GM19025 (cell line): ENCODE data around the gene SHMT2.
A peak's percentile ranks its signal among the peaks of the same experiment; 100 is the strongest.
"Not testable (repeated sequence)": the region's sequence is repeated elsewhere in the genome, so short reads cannot be mapped to it uniquely, and the experiment has no call there.

Source experiments
- ATAC-seq: cut with Tn5 transposase; IDR thresholded peaks from one replicate; pipeline ENCODE4 v1.9.1; 2021; ENCODE audit warnings: mild to moderate bottlenecking, low read depth, moderate library complexity; ENCODE audit not compliant: unreplicated experiment

Gene SHMT2

DNA sequence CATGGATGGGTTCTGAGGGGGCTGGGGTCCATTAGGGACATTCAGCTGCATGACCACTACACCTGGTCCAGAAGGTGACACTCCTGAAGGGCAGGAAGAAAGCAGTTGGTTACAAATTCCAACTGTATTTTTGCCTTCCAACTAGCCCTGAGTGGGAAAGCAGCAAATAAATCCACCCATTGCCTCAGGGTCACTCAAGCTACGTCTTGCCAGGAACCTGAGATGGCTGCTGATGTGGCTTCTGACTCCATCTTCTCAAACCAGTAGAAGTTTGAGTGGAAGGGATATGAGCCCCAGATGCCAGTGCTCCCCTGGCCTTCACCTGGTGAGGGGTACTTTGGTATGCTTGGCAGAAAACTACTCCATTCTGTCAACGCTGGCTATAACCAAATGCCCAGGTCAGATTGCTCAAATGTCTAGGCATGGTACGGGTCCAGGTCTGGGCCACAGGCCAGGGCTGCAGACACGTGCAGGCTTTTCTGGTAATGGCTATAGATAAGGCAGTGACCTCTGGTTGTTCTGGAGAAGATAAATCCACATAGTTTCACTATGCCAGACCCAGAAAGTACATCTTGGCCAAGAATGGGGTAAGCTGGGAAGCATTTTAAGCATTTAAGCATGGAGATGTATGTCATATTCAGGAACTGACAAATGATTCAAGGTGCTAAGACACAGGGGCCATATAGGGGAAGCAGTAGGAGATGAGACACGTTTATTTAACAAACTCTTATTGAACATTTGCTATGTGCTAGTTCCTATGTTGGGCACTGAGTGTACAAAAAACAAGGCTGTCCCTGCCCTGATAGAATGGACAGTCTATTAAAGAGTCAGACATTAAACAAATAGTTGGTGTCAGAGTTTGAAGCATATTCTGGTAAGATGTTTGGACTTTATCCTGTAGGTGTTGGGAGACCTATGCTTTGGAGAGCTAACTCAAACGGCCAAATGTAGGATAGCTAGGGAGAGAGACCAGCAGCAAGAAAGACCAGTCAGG lies 29.8 kb downstream of the SHMT2 start:
- ATAC-seq = no peak

DNA sequence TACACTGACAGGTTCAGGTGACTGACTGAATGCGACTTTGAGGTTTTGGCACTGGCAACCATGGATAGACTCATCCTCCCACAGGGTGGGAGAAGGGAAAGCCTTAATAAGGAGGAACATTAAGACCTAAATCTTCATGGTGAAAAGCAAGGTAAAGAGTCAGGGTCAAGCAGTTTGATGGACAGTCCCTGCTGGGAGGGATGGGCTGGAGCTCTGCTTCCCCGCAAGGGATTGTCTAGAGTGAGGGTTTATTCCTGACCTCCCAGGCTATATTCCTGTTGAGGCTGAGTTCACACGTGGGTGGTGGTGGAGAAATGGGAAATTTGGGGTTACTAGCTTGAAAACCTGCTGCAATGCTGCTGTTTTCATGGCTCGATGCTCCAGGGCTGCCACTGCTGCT lies 30.9 kb downstream of the SHMT2 start:
- ATAC-seq = no peak

DNA sequence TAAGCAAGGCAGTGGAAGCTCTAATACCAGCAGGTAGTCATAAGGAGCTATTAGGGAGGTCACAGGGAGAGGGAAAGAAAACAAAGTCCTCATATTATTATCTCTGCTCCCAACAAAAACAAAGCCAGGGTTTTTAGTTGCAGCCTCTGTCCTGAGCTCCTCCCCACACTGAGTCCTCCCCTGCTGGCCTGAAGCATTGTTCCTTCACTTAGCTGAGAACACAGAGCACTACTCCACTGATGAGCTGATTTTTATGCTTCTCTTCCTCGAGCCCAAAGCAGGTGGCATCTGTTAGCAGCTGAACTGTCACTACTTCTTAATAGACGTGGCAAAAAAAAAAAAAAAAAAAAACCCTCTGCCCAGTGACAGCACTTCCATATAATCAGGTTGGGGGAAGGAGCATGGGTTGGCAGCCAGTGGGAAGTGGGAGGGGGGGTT lies 31.9 kb downstream of the SHMT2 start:
- ATAC-seq = no peak

DNA sequence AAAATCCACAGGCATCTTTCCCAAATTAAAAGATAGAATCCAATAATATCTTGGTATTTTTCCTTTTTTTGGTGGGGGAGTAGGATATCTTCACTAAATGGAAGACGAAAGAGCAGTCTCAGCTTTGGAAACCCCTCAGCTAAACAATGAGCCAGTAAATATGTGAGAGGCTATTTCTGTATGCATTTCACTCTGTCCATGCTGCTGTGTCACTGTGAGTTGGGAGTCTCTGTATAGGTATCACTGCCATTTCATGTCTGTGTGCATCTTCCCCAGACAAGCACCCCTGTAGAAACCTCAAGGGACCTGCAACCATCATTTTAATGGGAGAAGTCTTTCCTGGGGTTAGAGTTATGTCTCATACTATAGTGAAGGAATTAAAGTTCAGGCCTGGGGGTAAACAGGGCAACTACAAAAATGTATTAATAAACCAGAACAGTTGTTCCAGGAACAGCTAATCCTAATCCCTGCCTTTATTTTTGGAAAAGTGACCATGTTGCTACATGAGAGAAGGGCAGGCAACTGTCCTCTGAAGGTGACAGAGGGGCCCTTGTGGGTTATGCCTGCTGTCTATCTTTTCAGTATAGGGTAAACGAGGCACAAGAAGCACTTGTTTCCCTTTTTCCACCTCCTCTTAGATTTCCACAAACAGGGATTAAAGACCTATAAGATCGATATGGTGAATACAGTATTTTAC lies 32.8 kb downstream of the SHMT2 start:
- ATAC-seq = no peak

GRCh38 chr12:57263096-57263495 lies 33.6 kb downstream of the SHMT2 start:
- no peak for ATAC-seq

DNA sequence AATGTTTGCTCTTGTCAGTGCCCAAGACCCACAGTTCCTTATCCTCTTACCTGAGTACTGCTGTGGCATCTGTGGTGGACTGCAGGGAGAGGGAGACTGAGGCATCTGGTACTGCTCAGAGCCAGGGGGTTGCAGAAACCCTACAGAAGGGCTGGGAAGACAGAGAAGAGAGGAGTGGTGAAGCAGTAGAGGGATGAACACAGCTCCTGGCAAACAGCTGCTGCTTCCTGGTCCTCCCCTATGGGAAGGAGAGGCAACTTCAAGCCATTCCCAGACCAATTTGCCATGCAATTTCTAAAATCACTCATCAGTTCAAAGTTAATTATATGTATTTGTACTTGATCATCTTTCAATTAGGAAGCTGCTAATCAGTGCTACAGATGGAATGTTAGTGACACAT lies 37.2 kb downstream of the SHMT2 start:
- ATAC-seq = no peak

DNA sequence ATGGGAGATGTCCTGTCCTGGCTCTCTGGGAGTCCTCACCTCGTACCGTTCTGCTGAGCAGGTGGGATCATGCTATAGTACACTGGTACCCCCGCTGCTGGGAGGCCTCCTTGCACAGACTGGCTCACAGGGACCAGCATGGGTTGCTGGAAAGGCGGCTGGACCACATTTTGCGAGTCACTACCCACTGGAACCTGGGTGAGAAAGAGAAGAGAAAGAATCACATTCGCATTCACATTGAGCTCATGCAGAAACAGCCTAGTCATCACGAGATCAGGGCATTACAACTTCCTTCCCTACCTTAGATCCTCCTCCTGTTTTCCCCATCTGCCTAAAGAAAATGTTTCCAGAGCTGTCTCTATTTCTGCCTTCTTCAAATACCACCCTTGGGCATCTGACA lies 38.8 kb downstream of the SHMT2 start:
- no peak for ATAC-seq

GRCh38 chr12:57270966-57271470 lies 41.5 kb downstream of the SHMT2 start:
- no peak for ATAC-seq

DNA sequence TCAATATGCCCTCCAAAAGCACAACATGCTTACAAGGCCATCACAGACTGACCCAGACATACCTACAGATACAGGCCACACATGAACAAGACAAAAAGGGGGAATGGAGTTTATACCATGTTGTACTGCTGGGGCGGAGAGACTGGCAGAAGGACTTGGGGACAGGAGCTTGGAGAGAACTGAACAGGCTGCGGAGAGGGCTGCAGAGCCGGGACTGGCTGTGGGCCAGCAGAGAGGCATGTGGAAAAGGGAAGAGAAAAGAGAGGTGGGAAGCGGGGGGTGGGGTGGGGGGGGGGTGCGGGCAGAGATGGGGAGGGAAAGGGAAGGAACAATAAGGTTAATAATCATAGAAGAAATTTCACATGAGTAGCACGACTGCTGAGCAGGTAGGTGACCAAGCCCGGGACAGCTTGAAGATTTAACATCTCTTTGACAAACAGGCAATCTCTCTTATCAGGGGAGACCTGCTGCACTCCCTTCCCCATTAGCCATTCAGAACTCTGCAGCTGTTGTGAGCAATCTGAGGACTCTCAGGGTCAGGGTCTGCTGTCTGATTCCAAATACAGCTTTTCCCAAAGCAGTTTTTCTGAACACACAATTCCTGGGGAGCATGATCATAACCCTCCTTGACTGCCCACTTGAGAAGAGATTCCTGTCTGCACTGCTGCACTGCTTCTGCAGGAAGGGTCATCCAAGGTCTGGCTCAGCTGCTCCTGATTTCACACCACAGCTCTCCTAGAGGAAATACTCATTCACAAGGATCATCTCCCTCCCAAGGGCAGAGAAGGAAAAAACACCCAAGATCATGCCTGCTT lies 43.0 kb downstream of the SHMT2 start:
- no peak for ATAC-seq

GRCh38 chr12:57273516-57273915 lies 44.0 kb downstream of the SHMT2 start:
- no peak for ATAC-seq

DNA sequence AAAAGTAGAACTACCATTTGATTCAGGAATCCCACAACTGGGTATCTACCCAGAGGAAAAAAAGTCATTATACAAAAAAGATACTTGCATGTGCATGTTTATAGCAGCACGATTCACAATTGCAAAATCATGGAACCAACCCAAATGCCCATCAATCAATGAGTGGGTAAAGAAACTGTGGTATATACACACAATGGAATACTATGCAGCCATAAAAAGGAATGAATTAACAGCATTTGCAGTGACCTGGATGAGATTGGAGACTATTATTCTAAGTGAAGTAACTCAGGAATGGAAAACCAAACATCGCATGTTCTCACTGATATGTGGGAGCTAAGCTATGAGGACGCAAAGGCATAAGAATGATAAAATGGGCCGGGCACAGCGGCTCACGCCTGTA lies 46.7 kb downstream of the SHMT2 start:
- not testable (repeated sequence) for ATAC-seq

DNA sequence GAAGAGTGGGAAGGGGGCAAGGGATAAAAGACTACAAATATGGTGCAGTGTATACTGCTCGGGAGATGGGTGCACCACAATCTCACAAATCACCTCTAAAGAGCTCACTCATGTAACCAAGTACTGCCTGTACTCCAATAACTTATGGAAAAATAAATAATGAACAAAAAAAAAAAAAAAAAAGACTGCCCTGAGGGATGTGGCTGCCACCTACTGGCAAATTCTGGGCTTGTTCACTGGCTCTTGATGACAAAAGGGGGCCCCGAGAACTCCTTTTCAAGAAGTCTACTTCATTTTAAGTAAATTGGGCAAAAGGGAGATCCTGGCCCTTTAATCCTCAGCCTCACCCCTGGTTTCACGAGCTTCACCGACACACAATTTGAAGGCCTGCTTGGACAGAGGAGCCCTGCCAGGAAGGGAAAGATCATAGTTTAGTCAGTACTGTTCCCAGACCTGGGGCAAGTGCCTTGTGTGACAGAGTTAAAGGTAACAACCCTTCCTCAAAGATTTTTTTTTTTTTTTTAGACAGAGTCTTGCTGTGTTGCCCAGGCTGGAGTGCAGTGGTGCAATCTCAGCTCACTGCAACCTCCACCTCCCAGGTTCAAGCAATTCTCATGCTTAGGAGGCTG lies 47.5 kb downstream of the SHMT2 start:
- ATAC-seq = no peak

- no peak for ATAC-seq
Measured at GRCh38 chr12:57278465-57279381, 49.2 kb downstream of the SHMT2 start.

DNA sequence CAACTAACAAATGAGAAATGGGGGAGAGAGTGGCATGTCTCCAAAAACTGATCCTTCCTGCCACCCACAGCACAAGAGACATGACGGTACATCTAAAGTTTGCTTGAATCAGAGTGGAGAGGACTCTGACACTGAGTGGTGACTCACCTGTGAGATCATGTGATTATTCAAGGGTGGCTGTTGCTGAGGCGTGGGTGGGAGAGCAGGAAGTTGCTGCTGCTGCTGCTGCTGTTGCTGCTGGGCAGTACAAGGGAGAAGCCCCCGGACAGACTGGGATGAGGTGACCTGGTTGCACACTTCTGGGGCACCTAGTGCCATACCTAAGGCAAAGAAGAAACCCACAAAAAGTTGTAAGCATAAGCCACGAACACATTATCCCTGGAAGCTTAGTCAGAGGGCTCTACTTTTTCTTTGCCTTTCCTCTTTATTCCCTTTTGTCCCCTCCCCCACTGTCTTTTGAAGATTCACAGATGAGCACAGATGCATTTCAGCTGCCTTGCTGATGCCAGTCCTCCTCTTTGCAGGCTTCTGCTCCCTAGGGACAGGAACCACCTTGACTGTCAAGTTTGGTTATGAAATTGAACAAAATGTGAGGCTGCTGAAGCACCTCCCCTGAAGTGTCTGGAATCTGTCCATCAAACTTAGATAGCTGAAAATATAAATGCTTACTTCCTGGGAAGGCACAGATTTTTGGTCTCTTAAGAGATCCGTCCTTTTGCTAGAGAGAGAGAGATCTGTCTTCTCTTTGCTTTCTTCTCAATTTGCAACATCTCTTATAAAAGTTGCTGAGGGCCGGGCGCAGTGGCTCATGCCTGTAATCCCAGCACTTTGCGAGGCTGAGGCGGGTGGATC lies 50.9 kb downstream of the SHMT2 start:
- peak; percentile 79 for ATAC-seq

DNA sequence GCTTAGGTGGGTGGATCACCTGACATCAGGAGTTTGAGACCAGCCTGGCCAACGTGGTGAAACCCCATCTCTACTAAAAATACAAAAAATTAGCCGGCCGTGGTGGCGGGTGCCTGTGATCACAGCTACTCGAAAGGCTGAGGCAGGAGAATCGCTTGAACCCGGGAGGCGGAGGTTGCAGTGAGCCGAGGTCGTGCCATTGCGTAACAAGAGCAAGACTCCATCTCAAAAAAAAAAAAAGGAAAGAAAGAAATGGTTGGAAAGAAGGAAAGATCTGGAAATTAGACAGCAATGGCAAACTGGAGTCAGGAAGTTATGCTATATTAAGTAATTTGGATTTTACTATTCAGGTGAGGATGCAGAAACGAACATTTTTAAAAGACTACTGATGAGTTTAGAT lies 52.6 kb downstream of the SHMT2 start:
- ATAC-seq = not testable (repeated sequence)
